Esophagus squamous epithelium (tissue), 4 donors: ENCODE measurements around the gene MICU2.

Experiments used
- CTCF ChIP-seq, 6 experiments: fragments of 450-650 bp in 4 of 6; fragments of 200-600 bp in 2 of 6; sonication (generic) in 2 of 6; IDR thresholded peaks; one replicate each; pipeline ENCODE4 v1.5.1; 2016 to 2019; ENCODE audit warnings: antibody characterized with exemption in 6 of 6, mild to moderate bottlenecking in 4 of 6, moderate library complexity in 4 of 6
- POLR2A ChIP-seq, 4 donors: fragments of 450-650 bp; IDR thresholded peaks; one replicate each; pipeline ENCODE4 v1.6.1; 2017; ENCODE audit warnings: antibody characterized with exemption in 4 of 4, mild to moderate bottlenecking in 4 of 4, moderate library complexity in 3 of 4

GRCh38 chr13:21595546-21595822, 8.5 kb downstream of the MICU2 start:
- TF ChIP-seq CTCF (IDR thresholded peaks at IDR 0.05) (no peak), POLR2A (IDR thresholded peaks at IDR 0.05) (no peak)
